ENCODE results near the gene CHST12.
"Not testable (repeated sequence)": the region's sequence is repeated elsewhere in the genome, so short reads cannot be mapped to it uniquely, and the experiment has no call there.

CHST12 gene

DNA sequence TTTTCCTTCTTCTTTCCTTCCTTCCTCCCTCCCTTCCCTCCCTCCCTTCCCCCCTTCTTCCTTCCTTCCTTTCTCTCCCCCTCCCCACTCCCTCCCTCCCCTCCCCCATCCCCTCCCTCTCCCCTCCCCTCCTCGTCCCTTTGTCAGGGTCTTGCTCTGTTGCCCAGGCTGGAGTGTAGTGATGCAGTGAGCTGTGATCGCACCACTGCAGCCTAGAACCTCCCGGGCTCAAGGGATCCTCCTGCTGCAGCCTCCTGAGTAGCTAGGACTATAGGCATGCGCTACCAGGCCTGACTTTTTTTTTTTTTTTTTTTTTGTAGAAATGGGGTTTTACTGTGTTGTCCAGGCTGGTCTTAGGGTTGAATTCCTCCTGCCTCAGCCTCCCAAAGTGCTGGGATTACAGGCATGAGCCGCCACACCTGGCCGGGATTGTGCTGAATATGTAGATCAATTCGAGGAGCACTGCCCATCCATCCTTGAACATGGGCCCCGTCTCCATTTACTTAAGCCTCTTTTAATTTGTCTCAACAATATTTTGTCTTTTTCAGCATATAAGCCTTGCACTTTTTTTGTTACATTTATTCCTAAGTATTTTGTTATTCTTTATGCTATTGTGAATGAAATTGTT is 49.3 kb downstream of the CHST12 start:
- H3K27ac ChIP-seq = no peak overlapping the region
- no peak for TF ChIP-seq ZFX (IDR thresholded peaks at IDR 0.05; ENCODE audit: borderline replicate concordance)
- TF ChIP-seq CTCF (IDR thresholded peaks at IDR 0.05) = no peak

DNA sequence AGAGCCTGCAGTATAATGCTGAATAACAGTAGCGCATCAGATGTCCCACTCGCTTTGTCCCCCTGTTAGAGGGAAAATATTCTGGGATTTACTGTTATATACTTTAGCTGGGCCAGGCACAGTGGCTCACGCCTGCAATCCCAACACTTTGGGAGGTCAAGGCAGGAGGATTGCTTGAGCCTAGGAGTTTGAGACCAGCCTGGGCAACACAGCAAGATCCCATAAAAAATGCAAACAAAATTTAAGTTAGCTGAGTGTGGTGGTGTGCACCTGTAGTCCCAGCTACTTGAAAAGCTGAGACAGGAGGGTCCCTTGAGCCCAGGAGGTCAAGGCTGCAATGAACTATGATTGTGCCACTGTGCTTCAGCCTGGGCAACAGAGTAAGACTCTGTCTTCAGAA is 50.4 kb downstream of the CHST12 start:
- H3K27ac ChIP-seq = not testable (repeated sequence)

- no peak overlapping the region for H3K27ac ChIP-seq
- TF ChIP-seq ZFX (IDR thresholded peaks at IDR 0.05; ENCODE audit: borderline replicate concordance) = no peak
- no peak for TF ChIP-seq CTCF (IDR thresholded peaks at IDR 0.05)
Observed at GRCh38 chr7:2459674-2460073, 56.3 kb downstream of the CHST12 start.

DNA sequence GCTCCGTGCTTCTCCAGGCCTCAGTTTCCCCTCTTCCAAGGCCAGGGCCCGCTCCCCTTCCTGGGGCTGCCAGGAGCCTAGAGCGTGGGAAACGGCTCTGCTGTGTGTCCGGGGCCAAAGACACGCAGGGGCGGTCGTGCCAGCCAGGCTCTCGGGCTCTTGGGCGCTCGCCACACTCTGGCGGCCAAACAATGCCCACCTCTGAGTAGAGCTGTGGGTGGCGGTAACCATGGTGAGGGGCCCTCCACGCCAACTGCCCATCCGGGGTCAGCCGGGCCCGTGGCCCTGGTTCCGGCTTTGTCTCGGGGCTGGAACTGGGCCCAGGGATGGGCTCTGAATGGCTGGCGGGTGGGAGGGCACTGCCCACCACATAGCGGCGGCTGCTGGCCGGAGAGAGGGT is 56.8 kb downstream of the CHST12 start:
- no peak overlapping the region for H3K27ac ChIP-seq

GRCh38 chr7:2460641-2461040 is 57.2 kb downstream of the CHST12 start:
- TF ChIP-seq ZFX (IDR thresholded peaks at IDR 0.05; ENCODE audit: borderline replicate concordance) = no peak
- TF ChIP-seq CTCF (IDR thresholded peaks at IDR 0.05) = no peak
- H3K27ac ChIP-seq = no peak overlapping the region

More for the DNA sequence above, 56.8 kb downstream of the CHST12 start:
- TF ChIP-seq CTCF (IDR thresholded peaks at IDR 0.05) (no peak), ZFX (IDR thresholded peaks at IDR 0.05; ENCODE audit: borderline replicate concordance) (no peak)

DNA sequence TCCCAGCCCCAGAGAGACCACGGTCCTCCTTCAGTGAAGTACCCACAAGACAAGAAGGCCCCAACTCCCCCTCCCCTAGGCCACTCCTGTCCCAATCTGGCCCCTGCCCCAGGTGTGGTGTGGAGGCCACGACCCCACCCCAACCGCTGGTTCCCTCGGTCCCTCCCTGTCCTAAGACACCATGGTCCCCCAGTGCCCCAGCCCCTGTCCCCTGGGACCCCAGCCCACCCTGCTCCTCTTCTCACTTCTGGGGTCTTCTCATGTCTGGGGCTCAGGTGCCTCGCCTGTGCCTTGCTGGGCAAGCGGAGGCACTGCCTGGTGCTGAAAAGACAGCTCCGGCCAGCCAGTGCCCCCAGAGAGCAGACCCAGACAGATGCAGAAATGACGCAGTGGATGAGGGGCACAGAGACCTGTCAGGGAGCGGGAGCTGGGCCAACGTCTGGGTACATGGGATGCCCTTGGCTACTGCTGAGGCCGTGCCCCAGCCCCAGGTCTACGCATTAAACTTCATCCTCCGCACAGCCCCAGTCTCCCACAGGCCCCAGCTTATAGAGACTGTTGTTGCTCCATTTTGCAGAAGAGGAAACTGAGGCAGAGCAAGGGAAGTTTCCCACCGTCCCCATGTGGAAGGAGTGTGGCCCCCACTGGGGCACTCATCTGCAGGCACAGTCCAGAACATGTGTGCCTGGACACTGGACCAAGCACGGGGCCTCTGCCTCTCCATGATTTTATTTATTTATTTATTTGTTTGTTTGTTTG is 58.0 kb downstream of the CHST12 start:
- no peak for TF ChIP-seq CTCF (IDR thresholded peaks at IDR 0.05)
- no peak for TF ChIP-seq ZFX (IDR thresholded peaks at IDR 0.05; ENCODE audit: borderline replicate concordance)
- H3K27ac ChIP-seq = no peak overlapping the region

GRCh38 chr7:2462731-2463130 is 59.3 kb downstream of the CHST12 start:
- H3K27ac ChIP-seq = no peak overlapping the region
- TF ChIP-seq CTCF (IDR thresholded peaks at IDR 0.05) (no peak), ZFX (IDR thresholded peaks at IDR 0.05; ENCODE audit: borderline replicate concordance) (no peak)

Measured in 22Rv1 (cell line).